Keratinocyte (primary cell): ENCODE results near the gene ZNF613. TPM values are rescaled to one million over a fixed set of nuclear protein-coding genes. Genes with fewer than 3 reads are reported as not detected.
A peak's percentile ranks its signal among the peaks of the same experiment; 100 is the strongest.

Source experiments
- DNase-seq: peaks from one replicate; pipeline ENCODE4 v3.0.0-alpha.2; 2011; ENCODE audit warnings: low read depth, missing footprints, low spot score
- FAIRE-seq: peaks from 2 replicates; lab custom pipeline; 2011; peaks lifted over from hg19 to GRCh38; lab: Jason Lieb, UNC
- H2AFZ ChIP-seq: 2 replicates; pipeline ENCODE4 v1.6.0; 2012; ENCODE audit warnings: low read length, control low read depth, inconsistent platforms; ENCODE audit not compliant: control insufficient read depth
- H3K27ac ChIP-seq: 2 replicates; pipeline ENCODE4 v1.5.1; 2011; ENCODE audit warnings: low read length; ENCODE audit not compliant: control insufficient read depth, insufficient read depth
- H3K27me3 ChIP-seq: 3 replicates; pipeline ENCODE4 v1.6.0; 2011; ENCODE audit warnings: low read length; ENCODE audit not compliant: control insufficient read depth, insufficient read depth; ENCODE audit errors: extremely low read depth
- H3K36me3 ChIP-seq, 2 experiments: 2 replicates in 1 of 2; 3 replicates in 1 of 2; pipeline ENCODE4 v1.5.1; 2011; ENCODE audit warnings: low read length in 2 of 2, mild to moderate bottlenecking in 1 of 2; ENCODE audit not compliant: control insufficient read depth in 2 of 2, insufficient read depth in 2 of 2; ENCODE audit errors: extremely low read depth in 1 of 2
- H3K4me1 ChIP-seq: 3 replicates; pipeline ENCODE4 v1.5.1; 2011; ENCODE audit warnings: low read length; ENCODE audit not compliant: control insufficient read depth, insufficient read depth; ENCODE audit errors: extremely low read depth
- H3K4me2 ChIP-seq: 3 replicates; pipeline ENCODE4 v1.6.0; 2011; ENCODE audit warnings: low read depth, low read length; ENCODE audit not compliant: control insufficient read depth, insufficient read depth; ENCODE audit errors: extremely low read depth
- H3K4me3 ChIP-seq, 3 experiments: fragments of 200-600 bp in 1 of 3; sonication (generic) in 1 of 3; 2 replicates in 2 of 3; 3 replicates in 1 of 3; pipeline ENCODE4 v1.5.1; 2011 to 2016; ENCODE audit warnings: low read length in 3 of 3, mild to moderate bottlenecking in 3 of 3, control low read depth in 2 of 3, inconsistent platforms in 1 of 3, low read depth in 1 of 3, mixed read lengths in 1 of 3, mixed run types in 1 of 3, moderate library complexity in 1 of 3; ENCODE audit not compliant: control insufficient read depth in 2 of 3, insufficient read depth in 2 of 3; ENCODE audit errors: extremely low read depth in 1 of 3
- H3K79me2 ChIP-seq: 2 replicates; pipeline ENCODE4 v1.6.0; 2012; ENCODE audit warnings: low read length; ENCODE audit not compliant: control insufficient read depth, insufficient read depth
- H3K9ac ChIP-seq: 3 replicates; pipeline ENCODE4 v1.6.0; 2011; ENCODE audit warnings: low read length; ENCODE audit not compliant: control insufficient read depth, insufficient read depth; ENCODE audit errors: extremely low read depth
- H3K9me1 ChIP-seq: 3 replicates; pipeline ENCODE4 v1.6.0; 2011; ENCODE audit warnings: low read length; ENCODE audit not compliant: control insufficient read depth, insufficient read depth; ENCODE audit errors: extremely low read depth
- H3K9me3 ChIP-seq: 2 replicates; pipeline ENCODE4 v1.5.1; 2012; ENCODE audit warnings: low read depth, low read length; ENCODE audit not compliant: control insufficient read depth
- H4K20me1 ChIP-seq: 3 replicates; pipeline ENCODE4 v1.6.0; 2011; ENCODE audit warnings: low read length; ENCODE audit not compliant: control insufficient read depth, insufficient read depth; ENCODE audit errors: extremely low read depth
- EZH2 ChIP-seq: IDR thresholded peaks from one replicate; pipeline ENCODE4 v1.6.1; 2012; ENCODE audit warnings: inconsistent platforms, mild to moderate bottlenecking, low read length, moderate library complexity
- dilution Hi-C: fragments of 300-500 bp; cut with MboI; formaldehyde crosslinking; loops from one replicate; pipeline ENCODE4 v1.7.0; 2020; ENCODE audit warnings: low sequenced_read_pairs; ENCODE audit not compliant: extremely low pct_ligation_motif_present
- polyA plus RNA-seq, 5 experiments: library from polyadenylated mRNA; depleted of rRNA in 3 of 5; stranded (reverse) in 3 of 5; stranded (forward) in 1 of 5; unstranded in 1 of 5; fragments of >200 nt; gene quantifications; 1 replicate in 1 of 5; 2 replicates in 3 of 5; 3 replicates in 1 of 5; pipeline versions ENCODE4 v1.2.1 to v1.2.3, GENCODE V29; 2011 to 2012; ENCODE audit warnings: missing spikeins in 2 of 5, low read depth in 1 of 5, low replicate concordance in 1 of 5
- TF ChIP-seq, protein P1 (sequence below), 3 experiments: IDR thresholded peaks in 1 of 3; conservative IDR thresholded peaks in 1 of 3; optimal IDR thresholded peaks in 1 of 3; 2 replicates in 2 of 3; 3 replicates in 1 of 3; pipeline versions ENCODE3 to v1.5.1; 2011; ENCODE audit warnings: low read length in 3 of 3, mild to moderate bottlenecking in 3 of 3, moderate library complexity in 2 of 3, control low read depth in 1 of 3, inconsistent platforms in 1 of 3; ENCODE audit not compliant: insufficient read depth in 2 of 3; ENCODE audit errors: extremely low read depth in 1 of 3

Gene ZNF613
- polyA plus RNA-seq, 1 donor (not counting 4 experiments of a cell fraction or from before 2014, with no cell fraction given) = 4.9 TPM

- dilution Hi-C loops = no loop called here
- Histone ChIP-seq H3K4me1 (peaks cover 2% of the 10 kb centered on the region), H3K79me2 (peaks cover 25% of the 10 kb centered on the region), H4K20me1 (no peaks in the 10 kb centered on the region), H3K4me2 (peak within 1 kb of the TSS; percentile 85), H3K9ac (peak within 1 kb of the TSS; percentile 88), H3K4me3 (peak within 1 kb of the TSS; percentile 81 to 96 (median 86)), H3K36me3 (no peaks in the 10 kb centered on the region), H3K27ac (peak within 1 kb of the TSS; percentile 82), H3K27me3 (no peaks in the 10 kb centered on the region), H3K9me1 (no peaks in the 10 kb centered on the region), H2AFZ (peak within 1 kb of the TSS; percentile 99), H3K9me3 (peaks cover 6% of the 10 kb centered on the region)
- TF ChIP-seq, protein P1, sequence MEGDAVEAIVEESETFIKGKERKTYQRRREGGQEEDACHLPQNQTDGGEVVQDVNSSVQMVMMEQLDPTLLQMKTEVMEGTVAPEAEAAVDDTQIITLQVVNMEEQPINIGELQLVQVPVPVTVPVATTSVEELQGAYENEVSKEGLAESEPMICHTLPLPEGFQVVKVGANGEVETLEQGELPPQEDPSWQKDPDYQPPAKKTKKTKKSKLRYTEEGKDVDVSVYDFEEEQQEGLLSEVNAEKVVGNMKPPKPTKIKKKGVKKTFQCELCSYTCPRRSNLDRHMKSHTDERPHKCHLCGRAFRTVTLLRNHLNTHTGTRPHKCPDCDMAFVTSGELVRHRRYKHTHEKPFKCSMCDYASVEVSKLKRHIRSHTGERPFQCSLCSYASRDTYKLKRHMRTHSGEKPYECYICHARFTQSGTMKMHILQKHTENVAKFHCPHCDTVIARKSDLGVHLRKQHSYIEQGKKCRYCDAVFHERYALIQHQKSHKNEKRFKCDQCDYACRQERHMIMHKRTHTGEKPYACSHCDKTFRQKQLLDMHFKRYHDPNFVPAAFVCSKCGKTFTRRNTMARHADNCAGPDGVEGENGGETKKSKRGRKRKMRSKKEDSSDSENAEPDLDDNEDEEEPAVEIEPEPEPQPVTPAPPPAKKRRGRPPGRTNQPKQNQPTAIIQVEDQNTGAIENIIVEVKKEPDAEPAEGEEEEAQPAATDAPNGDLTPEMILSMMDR (optimal IDR thresholded peaks at IDR 0.05 in 1 of 3, IDR thresholded peaks at IDR 0.05 in 1 of 3, conservative IDR thresholded peaks at IDR 0.05 in 1 of 3; ENCODE audit: extremely low read depth in 1 of 3, insufficient read depth in 2 of 3, low read length in 3 of 3) = no peak
- TF ChIP-seq EZH2 = no peak
- peak; percentile 54 for DNase-seq
- peak; percentile 67 for FAIRE-seq
These were observed 59.3 kb downstream of the ZNF613 start, which contains the start of gene ZNF350 for GRCh38 chr19:51986309-51987291. Gene ZNF350 (minus strand): TSS chr19:51986840. CDS start chr19:51974360, 12,480 bp downstream.

DNA sequence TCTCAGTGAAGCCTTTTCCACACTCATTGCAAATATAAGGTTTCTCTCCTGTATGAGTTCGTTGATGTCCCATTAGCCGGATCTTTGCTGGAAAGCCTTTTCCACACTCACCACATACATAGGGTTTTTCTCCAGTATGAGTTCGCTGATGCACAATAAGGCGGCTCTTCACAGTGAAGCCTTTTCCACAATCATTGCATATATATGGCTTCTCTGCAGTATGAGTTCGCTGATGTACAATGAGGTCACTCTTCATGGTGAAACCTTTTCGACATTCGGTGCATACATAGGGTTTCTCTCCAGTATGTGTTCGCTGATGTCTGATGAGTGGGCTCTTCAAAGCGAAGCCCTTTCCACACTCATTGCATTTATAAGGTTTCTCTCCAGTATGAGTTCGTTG is 66.2 kb downstream of the ZNF613 start:
- no peak for DNase-seq
- TF ChIP-seq EZH2 = no peak
- TF ChIP-seq, protein P1 (optimal IDR thresholded peaks at IDR 0.05 in 1 of 3, IDR thresholded peaks at IDR 0.05 in 1 of 3, conservative IDR thresholded peaks at IDR 0.05 in 1 of 3; ENCODE audit: extremely low read depth in 1 of 3, insufficient read depth in 2 of 3, low read length in 3 of 3) = no peak
- Histone ChIP-seq H3K4me2 (no peak overlapping the region), H4K20me1 (no peaks in the 10 kb centered on the region), H3K4me1 (no peaks in the 10 kb centered on the region), H3K79me2 (no peaks in the 10 kb centered on the region), H2AFZ (no peak overlapping the region), H3K9ac (no peak overlapping the region), H3K27ac (no peak overlapping the region), H3K36me3 (peaks cover 0 to 7% of the 10 kb centered on the region in 2 experiments), H3K27me3 (no peaks in the 10 kb centered on the region), H3K4me3 (no peak overlapping the region), H3K9me3 (peaks cover 17% of the 10 kb centered on the region), H3K9me1 (no peaks in the 10 kb centered on the region)
- FAIRE-seq = peak; percentile 20
- dilution Hi-C loops = no loop called here
